Stomach (tissue), 9 donors: ENCODE measurements around the gene MED22. TPM values are rescaled to one million over a fixed set of nuclear protein-coding genes. Genes with fewer than 3 reads are reported as not detected.
"Not testable (repeated sequence)": the region's sequence is repeated elsewhere in the genome, so short reads cannot be mapped to it uniquely, and the experiment has no call there.

ENCODE experiments used
- DNase-seq, 2 donors: peaks; one replicate each; pipeline versions ENCODE4 v3.0.0 to v3.0.0-alpha.2; 2013 to 2019
- H3K27ac ChIP-seq, 5 donors: fragments of 200-600 bp in 4 of 5; sonication (generic) in 4 of 5; one replicate each; pipeline ENCODE4 v1.5.1; 2013 to 2019; ENCODE audit warnings: mild to moderate bottlenecking in 1 of 5, moderate library complexity in 1 of 5
- H3K27me3 ChIP-seq, 3 donors: fragments of 200-600 bp; sonication (generic); one replicate each; pipeline ENCODE4 v1.5.1; 2017 to 2019; ENCODE audit warnings: mixed run types in 1 of 3
- H3K36me3 ChIP-seq, 4 donors: fragments of 200-600 bp; sonication (generic); 1 replicate in 3 of 4; 2 replicates in 1 of 4; pipeline ENCODE4 v1.5.1; 2016 to 2019
- H3K4me1 ChIP-seq, 4 donors: fragments of 200-600 bp; sonication (generic); one replicate each; pipeline ENCODE4 v1.5.1; 2016 to 2019
- H3K4me3 ChIP-seq, 4 donors: fragments of 200-600 bp; sonication (generic) in 3 of 4; one replicate each; pipeline ENCODE4 v1.5.1; 2016 to 2019; ENCODE audit warnings: mild to moderate bottlenecking in 1 of 4
- H3K9me3 ChIP-seq, 4 donors: fragments of 200-600 bp; sonication (generic); one replicate each; pipeline ENCODE4 v1.5.1; 2016 to 2019
- CTCF ChIP-seq, 7 experiments: fragments of 450-650 bp in 4 of 7; fragments of 200-600 bp in 3 of 7; sonication (generic) in 3 of 7; IDR thresholded peaks; one replicate each; pipeline ENCODE4 v1.5.1; 2016 to 2019; ENCODE audit warnings: antibody characterized with exemption in 7 of 7, control low read depth in 2 of 7, mild to moderate bottlenecking in 1 of 7
- EP300 ChIP-seq: sonication (generic); formaldehyde crosslinking; IDR thresholded peaks from one replicate; pipeline ENCODE4 v1.6.1; 2017; ENCODE audit warnings: antibody characterized with exemption
- POLR2A ChIP-seq, 4 donors: fragments of 450-650 bp; IDR thresholded peaks; one replicate each; pipeline ENCODE4 v1.6.1; 2016; ENCODE audit warnings: antibody characterized with exemption in 4 of 4, control low read depth in 2 of 4, mild to moderate bottlenecking in 1 of 4, moderate library complexity in 1 of 4
- POLR2AphosphoS5 ChIP-seq, 3 donors: sonication (generic); formaldehyde crosslinking; IDR thresholded peaks; one replicate each; pipeline ENCODE4 v1.6.1; 2016; ENCODE audit warnings: antibody characterized with exemption in 3 of 3
- WGBS, 5 donors: extraction: QIAGEN DNeasy Blood & Tissue Kit in 3 of 5; methylation state at CpG; one replicate each; pipeline versions ENCODE4 v1.1.5 to v1.1.7; 2013 to 2018; 5-methylcytosine and 5-hydroxymethylcytosine counted together
- intact Hi-C: fragments of 100-400 bp; cut with DNase I; formaldehyde crosslinking; loops from one replicate; pipeline ENCODE4 v1.15.1; 2023; ENCODE audit warnings: low total_unique reads
- polyA plus RNA-seq, 3 donors: library from polyadenylated mRNA; stranded (reverse); fragments of 200-250 nt; gene quantifications; one replicate each; pipeline ENCODE4 v1.2.3, GENCODE V29; 2013
- total RNA-seq, 5 donors: library from RNA; depleted of rRNA; stranded (reverse); fragments of >200 nt; gene quantifications; one replicate each; pipeline versions ENCODE4 v1.1.0 to v1.2.3, GENCODE V29; 2014 to 2016
- donor health status: healthy with polysubstance abuse.
- donor health status: Bipolar disorder and iron deficiency.
- donor health status: healthy.

The MED22 gene
- total and polyA plus RNA-seq, 8 donors: 4.7 to 27.7 (median 20.0) TPM

GRCh38 chr9:133335924-133336811 lies 11.8 kb downstream of the MED22 start, which contains the start of gene SURF6:
Gene SURF6, minus strand, starts transcription at chr9:133336188. Its CDS starts 56 bp downstream, at chr9:133336132.
- no peak for TF ChIP-seq CTCF (IDR thresholded peaks at IDR 0.05)
- TF ChIP-seq POLR2AphosphoS5 (IDR thresholded peaks at IDR 0.05): peak; percentile 84 to 99 (median 97)
- no peak for TF ChIP-seq EP300
- TF ChIP-seq POLR2A (IDR thresholded peaks at IDR 0.05): no peak
- no peaks in the 10 kb centered on the region for H3K27me3 ChIP-seq
- DNase-seq: peak; percentile 93 to 97
- peak within 1 kb of the TSS; percentile 72 to 81 (median 78) for H3K27ac ChIP-seq
- peaks cover 21 to 51% (median 33%) of the 10 kb centered on the region in 4 donors for H3K4me1 ChIP-seq
- intact Hi-C loops: no loop called here
- H3K4me3 ChIP-seq: peak within 1 kb of the TSS; percentile 67 to 94 (median 83)
- WGBS, 5 donors: 3 to 11% (median 4%) methylated on average over 26 to 70 of the region's 70 CpGs
- H3K36me3 ChIP-seq: peaks cover 54 to 64% (median 58%) of the 10 kb centered on the region in 4 donors
- no peaks in the 10 kb centered on the region for H3K9me3 ChIP-seq

- DNase-seq, H3K27me3 ChIP-seq, intact Hi-C loops, H3K9me3 ChIP-seq: not testable (repeated sequence)
- H3K4me1 ChIP-seq: peaks cover 21 to 38% (median 33%) of the 10 kb centered on the region in 4 donors
- H3K36me3 ChIP-seq: peaks cover 47 to 64% (median 58%) of the 10 kb centered on the region in 4 donors
- peak overlapping the region in 2 of 5 donors; percentile 11 to 81 for H3K27ac ChIP-seq
- H3K4me3 ChIP-seq: peak overlapping the region; percentile 67 to 94 (median 83)
- 57 to 65% (median 57%) methylated on average over 11 of the region's 11 CpGs for WGBS, 5 donors
These were observed 13.0 kb downstream of the MED22 start for GRCh38 chr9:133334888-133335287.

- peak overlapping the region in 1 of 4 donors; percentile 94 for H3K4me3 ChIP-seq
- H3K4me1 ChIP-seq: peaks cover 21 to 35% (median 31%) of the 10 kb centered on the region in 4 donors
- peak overlapping the region in 1 of 5 donors; percentile 8 for H3K27ac ChIP-seq
- intact Hi-C loops: no loop called here
- peak; percentile 42 to 79 for DNase-seq
- H3K9me3 ChIP-seq: no peaks in the 10 kb centered on the region
- 54 to 79% (median 64%) methylated on average over 6 of the region's 6 CpGs for WGBS, 5 donors
- no peak for TF ChIP-seq EP300
- TF ChIP-seq POLR2AphosphoS5 (IDR thresholded peaks at IDR 0.05): no peak
- no peak for TF ChIP-seq CTCF (IDR thresholded peaks at IDR 0.05)
- TF ChIP-seq POLR2A (IDR thresholded peaks at IDR 0.05): no peak
- no peaks in the 10 kb centered on the region for H3K27me3 ChIP-seq
- peaks cover 41 to 60% (median 52%) of the 10 kb centered on the region in 4 donors for H3K36me3 ChIP-seq
These were observed 13.8 kb downstream of the MED22 start for GRCh38 chr9:133334161-133334560.

GRCh38 chr9:133333566-133333965 lies 14.4 kb downstream of the MED22 start:
- no peak for DNase-seq
- peaks cover 41 to 54% (median 49%) of the 10 kb centered on the region in 4 donors for H3K36me3 ChIP-seq
- H3K9me3 ChIP-seq: no peaks in the 10 kb centered on the region
- intact Hi-C loops: no loop called here
- H3K4me1 ChIP-seq: peaks cover 21 to 35% (median 31%) of the 10 kb centered on the region in 4 donors
- no peaks in the 10 kb centered on the region for H3K27me3 ChIP-seq
- WGBS, 5 donors: 86 to 93% (median 89%) methylated on average over 7 to 10 of the region's 10 CpGs
- no peak for TF ChIP-seq POLR2AphosphoS5 (IDR thresholded peaks at IDR 0.05)
- TF ChIP-seq CTCF (IDR thresholded peaks at IDR 0.05): no peak
- H3K4me3 ChIP-seq: peak overlapping the region in 1 of 4 donors; percentile 94
- H3K27ac ChIP-seq: peak overlapping the region in 1 of 5 donors; percentile 8
